ENCODE results near the gene COL6A2. TPM values are rescaled to one million over a fixed set of nuclear protein-coding genes. Genes with fewer than 3 reads are reported as not detected.

Gene COL6A2
- total RNA-seq, 1 experiment from 2014 or later = 129 TPM

- H4K91ac ChIP-seq (ENCODE audit: insufficient read length, low read depth, low read length) = no peak overlapping the region
- peaks cover 5 to 6% of the 10 kb centered on the region in 2 experiments; a peak in 2 of 5 replicates for H3K9me3 Mint-ChIP-seq
- no peaks in the 10 kb centered on the region for H3K9me3 ChIP-seq (ENCODE audit: control insufficient read depth, low read depth, low read length)
- no peaks in the 10 kb centered on the region for H3K79me2 ChIP-seq (ENCODE audit: insufficient read depth, low read length)
- H3K56ac ChIP-seq (ENCODE audit: insufficient read length, low read depth, low read length) = no peak overlapping the region
- no peaks in the 10 kb centered on the region for H3K79me1 ChIP-seq (ENCODE audit: insufficient read depth, low read depth, low read length, poor library complexity, severe bottlenecking)
- H3K9ac ChIP-seq (ENCODE audit: extremely low read depth, insufficient read length, low read length) = no peak overlapping the region
- no peak overlapping the region for H3K18ac ChIP-seq (ENCODE audit: insufficient read length, low read depth, low read length)
- no peak overlapping the region for H4K8ac ChIP-seq (replicated peaks; ENCODE audit: insufficient read length, low read depth, low read length)
- no peaks in the 10 kb centered on the region for H4K20me1 ChIP-seq (ENCODE audit: control insufficient read depth, insufficient read depth, insufficient read length)
- H3K36me3 Mint-ChIP-seq (ENCODE audit: insufficient read depth in 1 of 3, low read depth in 3 of 3) = peaks cover 5 to 10% (median 7%) of the 10 kb centered on the region in 3 experiments; a peak in 5 of 7 replicates
- no peak overlapping the region for H2BK12ac ChIP-seq (ENCODE audit: insufficient read length, low read depth, low read length)
- no peaks in the 10 kb centered on the region for H3K4me1 ChIP-seq (ENCODE audit: insufficient read depth, low read length)
- peaks cover 10% of the 10 kb centered on the region for H3K27me3 Mint-ChIP-seq (ENCODE audit: low read depth)
- no peak overlapping the region for H2AFZ ChIP-seq (ENCODE audit: low read length)
- no peak for TF ChIP-seq CTCF (conservative IDR thresholded peaks at IDR 0.05)
- no peak for DNase-seq
- H4K5ac ChIP-seq (ENCODE audit: insufficient read length, low read depth, low read length) = no peak overlapping the region
- H3K14ac ChIP-seq (ENCODE audit: insufficient read depth, low read length) = no peak overlapping the region
- H3K4me2 ChIP-seq (ENCODE audit: insufficient read depth, insufficient read length, low read length) = no peak overlapping the region
- no peak overlapping the region for H2BK20ac ChIP-seq (ENCODE audit: low read depth, low read length, poor library complexity, severe bottlenecking)
- H3K23ac ChIP-seq (ENCODE audit: insufficient read length, low read depth, low read length) = no peak overlapping the region
- H3K23me2 ChIP-seq (ENCODE audit: insufficient read length, low read depth, low read length, poor library complexity, severe bottlenecking) = no peaks in the 10 kb centered on the region
- H3K27ac ChIP-seq (ENCODE audit: insufficient read length, low read depth, low read length) = no peak overlapping the region
- H2AK5ac ChIP-seq (ENCODE audit: insufficient read length, low read length) = no peak overlapping the region
- H3K4me3 Mint-ChIP-seq = no peak overlapping the region; a peak in 1 of 5 replicates
- H2BK5ac ChIP-seq (ENCODE audit: insufficient read length, low read length) = no peak overlapping the region
- H3K4ac ChIP-seq (ENCODE audit: low read depth, low read length) = no peak overlapping the region
- H2BK15ac ChIP-seq (ENCODE audit: low read depth, low read length) = no peak overlapping the region
- H3K4me1 Mint-ChIP-seq = peaks cover 13 to 19% of the 10 kb centered on the region in 2 experiments; a peak in 3 of 4 replicates
- no peak overlapping the region for H2BK120ac ChIP-seq (ENCODE audit: low read depth, low read length, poor library complexity, severe bottlenecking)
- no CpG with 5 or more reads among the region's 14 CpGs for WGBS (ENCODE audit: extremely low coverage, insufficient read length, low lambda C conversion rate)
- peak overlapping the region in 1 of 3 experiments; percentile 69; a peak in 2 of 7 replicates for H3K27ac Mint-ChIP-seq
- H3K27me3 ChIP-seq (ENCODE audit: insufficient read depth, low read length) = no peaks in the 10 kb centered on the region
- H3T11ph ChIP-seq (ENCODE audit: low read length) = no peak overlapping the region
These were observed 48.9 kb downstream of the COL6A2 start for GRCh38 chr21:46146856-46147255.

Data from H9 (cell line).